OCI-LY3 (cell line): Measurements from ENCODE around the gene KIFAP3.

Source experiments
- H2AFZ ChIP-seq: fragments of 200-600, 300-600 bp; shearing (Covaris generic); 2 replicates; pipeline ENCODE4 v1.6.0; 2014; ENCODE audit warnings: antibody characterized with exemption, low read depth, low read length
- H3K27ac ChIP-seq: fragments of 200-600, 300-600 bp; sonication (generic); 2 replicates; pipeline ENCODE4 v1.5.1; 2014; ENCODE audit warnings: mild to moderate bottlenecking, low read length, moderate library complexity, mixed read lengths
- H3K27me3 ChIP-seq: fragments of 200-600, 300-600 bp; sonication (generic); 2 replicates; pipeline ENCODE4 v1.6.1; 2014; ENCODE audit warnings: low read depth, low read length, mixed read lengths
- H3K36me3 ChIP-seq: fragments of 200-600, 300-600 bp; sonication (generic); replicated peaks from 2 replicates; pipeline ENCODE3; 2014; ENCODE audit warnings: low read depth, low read length, mixed read lengths
- H3K4me1 ChIP-seq: fragments of 300-600, 200-600 bp; sonication (generic); 2 replicates; pipeline ENCODE4 v1.6.1; 2014; ENCODE audit warnings: low read length, mixed read lengths
- H3K4me2 ChIP-seq: fragments of 200-600, 300-600 bp; sonication (generic); 2 replicates; pipeline ENCODE4 v1.6.1; 2014; ENCODE audit warnings: low read length, mixed read lengths
- H3K4me3 ChIP-seq: fragments of 300-600, 200-600 bp; sonication (generic); 2 replicates; pipeline ENCODE4 v1.5.1; 2014; ENCODE audit warnings: antibody characterized with exemption, mild to moderate bottlenecking, low read length, moderate library complexity
- H3K79me2 ChIP-seq: fragments of 300-600, 200-600 bp; shearing (Covaris generic); 2 replicates; pipeline ENCODE4 v1.6.1; 2014; ENCODE audit warnings: mild to moderate bottlenecking, low read length, mixed read lengths
- H3K9ac ChIP-seq: fragments of 300-600, 200-600 bp; shearing (Covaris generic); 2 replicates; pipeline ENCODE4 v1.6.0; 2014; ENCODE audit warnings: mild to moderate bottlenecking, low read length, moderate library complexity
- H3K9me3 ChIP-seq: fragments of 200-600, 300-600 bp; shearing (Covaris generic); 2 replicates; pipeline ENCODE4 v1.6.1; 2014; ENCODE audit warnings: low read length, mixed read lengths; ENCODE audit not compliant: insufficient read depth
- H4K20me1 ChIP-seq: fragments of 200-600, 300-600 bp; sonication (generic); 2 replicates; pipeline ENCODE4 v1.6.1; 2016; ENCODE audit warnings: low read length, mixed read lengths; ENCODE audit not compliant: insufficient read depth
- EZH2phosphoT487 ChIP-seq: fragments of 200-600 bp; shearing (Covaris generic); IDR thresholded peaks from 2 replicates; pipeline ENCODE4 v1.6.1; 2018; ENCODE audit warnings: antibody characterized with exemption, mixed run types, low read depth
- TF ChIP-seq, protein P1 (sequence below): fragments of 200-600, 300-600 bp; sonication (generic); IDR thresholded peaks from 2 replicates; pipeline ENCODE4 v1.5.1; 2014; ENCODE audit warnings: antibody characterized with exemption, low read length, low read depth

The KIFAP3 gene

DNA sequence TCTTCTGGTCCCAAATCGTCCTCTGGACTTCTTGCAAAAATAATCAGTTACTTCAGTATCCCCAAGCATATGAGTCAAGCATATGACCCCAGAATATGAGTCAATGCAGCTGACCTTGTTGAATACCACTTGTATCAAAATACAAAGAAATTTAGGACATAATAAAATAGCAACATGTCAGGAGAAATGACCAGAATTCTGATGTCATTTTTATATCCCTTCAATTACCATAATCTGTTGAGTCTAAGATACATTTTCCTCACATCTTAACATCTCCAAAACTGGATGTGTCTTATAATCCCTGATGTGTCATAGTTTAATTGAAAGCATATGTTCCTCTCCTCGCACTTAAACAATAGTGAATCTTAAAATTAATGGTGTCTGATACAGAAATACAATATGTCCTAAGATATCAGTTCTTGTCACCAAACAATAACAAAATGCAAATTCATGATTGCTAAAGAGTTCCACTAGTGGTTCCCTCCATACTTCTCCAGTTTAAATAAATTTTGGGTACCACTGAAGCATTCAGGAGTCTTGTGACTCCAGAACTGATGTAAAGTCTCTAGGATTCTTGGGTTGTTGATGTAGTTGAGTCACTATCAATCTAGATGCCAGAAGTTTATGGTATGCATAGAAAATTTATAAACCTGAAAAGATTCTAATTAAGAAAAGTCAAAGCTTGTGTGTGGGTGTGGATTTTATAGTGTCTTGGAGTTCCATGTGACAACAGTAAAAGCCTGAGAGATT is 41.8 kb downstream of the KIFAP3 start:
- H3K79me2 ChIP-seq: no peaks in the 10 kb centered on the region
- no peak overlapping the region for H3K9ac ChIP-seq
- H3K27me3 ChIP-seq: no peaks in the 10 kb centered on the region
- H3K9me3 ChIP-seq: peaks cover under 1% of the 10 kb centered on the region; the same call in 1 of the 2 replicates
- H4K20me1 ChIP-seq: no peaks in the 10 kb centered on the region
- no peaks in the 10 kb centered on the region for H3K4me1 ChIP-seq
- no peak overlapping the region for H3K4me3 ChIP-seq
- H3K4me2 ChIP-seq: no peak overlapping the region
- no peaks in the 10 kb centered on the region for H3K36me3 ChIP-seq
- no peak for TF ChIP-seq EZH2phosphoT487
- TF ChIP-seq, protein P1, sequence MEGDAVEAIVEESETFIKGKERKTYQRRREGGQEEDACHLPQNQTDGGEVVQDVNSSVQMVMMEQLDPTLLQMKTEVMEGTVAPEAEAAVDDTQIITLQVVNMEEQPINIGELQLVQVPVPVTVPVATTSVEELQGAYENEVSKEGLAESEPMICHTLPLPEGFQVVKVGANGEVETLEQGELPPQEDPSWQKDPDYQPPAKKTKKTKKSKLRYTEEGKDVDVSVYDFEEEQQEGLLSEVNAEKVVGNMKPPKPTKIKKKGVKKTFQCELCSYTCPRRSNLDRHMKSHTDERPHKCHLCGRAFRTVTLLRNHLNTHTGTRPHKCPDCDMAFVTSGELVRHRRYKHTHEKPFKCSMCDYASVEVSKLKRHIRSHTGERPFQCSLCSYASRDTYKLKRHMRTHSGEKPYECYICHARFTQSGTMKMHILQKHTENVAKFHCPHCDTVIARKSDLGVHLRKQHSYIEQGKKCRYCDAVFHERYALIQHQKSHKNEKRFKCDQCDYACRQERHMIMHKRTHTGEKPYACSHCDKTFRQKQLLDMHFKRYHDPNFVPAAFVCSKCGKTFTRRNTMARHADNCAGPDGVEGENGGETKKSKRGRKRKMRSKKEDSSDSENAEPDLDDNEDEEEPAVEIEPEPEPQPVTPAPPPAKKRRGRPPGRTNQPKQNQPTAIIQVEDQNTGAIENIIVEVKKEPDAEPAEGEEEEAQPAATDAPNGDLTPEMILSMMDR: no peak
- H2AFZ ChIP-seq: no peak overlapping the region
- no peak overlapping the region for H3K27ac ChIP-seq

DNA sequence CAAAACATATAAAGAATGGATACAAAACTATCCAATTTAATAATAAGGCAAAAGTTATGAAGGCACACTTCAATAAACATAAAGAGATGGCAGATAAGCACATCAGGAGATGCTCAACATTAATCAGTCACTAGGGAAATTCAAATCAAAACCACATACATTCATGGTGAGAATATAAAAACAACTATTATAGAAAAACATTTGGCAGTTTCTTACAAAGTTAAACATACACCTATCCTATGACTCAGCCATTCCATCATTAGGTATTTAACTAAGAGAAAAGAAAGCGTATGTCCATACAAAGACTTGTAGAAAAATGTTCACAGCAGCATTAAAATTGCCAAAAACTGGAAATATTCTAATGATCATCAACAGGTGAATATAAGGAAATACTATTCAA is 44.3 kb downstream of the KIFAP3 start:
- Histone ChIP-seq H3K9me3 (peaks cover 5% of the 10 kb centered on the region; the same call in 1 of the 2 replicates), H3K4me2 (no peak overlapping the region), H3K4me3 (no peak overlapping the region), H3K27ac (no peak overlapping the region), H4K20me1 (no peaks in the 10 kb centered on the region), H3K9ac (no peak overlapping the region), H2AFZ (no peak overlapping the region), H3K36me3 (no peaks in the 10 kb centered on the region), H3K79me2 (no peaks in the 10 kb centered on the region), H3K27me3 (no peaks in the 10 kb centered on the region), H3K4me1 (no peaks in the 10 kb centered on the region)
- TF ChIP-seq, protein P1: no peak
- no peak for TF ChIP-seq EZH2phosphoT487

DNA sequence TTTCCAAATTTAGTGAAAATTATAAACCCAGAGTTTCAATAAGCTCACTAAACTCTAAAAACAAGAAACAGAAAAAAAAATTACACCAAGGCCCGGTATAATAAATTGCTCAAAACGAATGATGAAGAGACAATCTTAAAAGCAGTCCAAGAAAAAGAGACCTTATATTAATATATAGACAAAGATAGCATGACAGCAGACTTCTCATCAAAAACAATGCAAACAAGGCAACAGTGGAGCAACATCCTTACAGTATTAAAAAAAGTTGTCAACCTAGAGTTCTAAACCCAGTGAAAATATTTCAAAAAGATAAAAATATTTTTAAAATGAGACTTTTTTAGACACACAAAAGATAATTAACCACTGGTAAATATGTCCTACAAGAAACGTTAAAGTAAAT is 46.7 kb downstream of the KIFAP3 start:
- Histone ChIP-seq H3K9ac (no peak overlapping the region), H3K9me3 (peaks cover 5% of the 10 kb centered on the region; the same call in 1 of the 2 replicates), H3K4me2 (no peak overlapping the region), H3K27me3 (no peaks in the 10 kb centered on the region), H3K36me3 (no peaks in the 10 kb centered on the region), H4K20me1 (no peaks in the 10 kb centered on the region), H3K79me2 (no peaks in the 10 kb centered on the region), H3K27ac (no peak overlapping the region), H2AFZ (no peak overlapping the region), H3K4me1 (no peaks in the 10 kb centered on the region), H3K4me3 (no peak overlapping the region)
- TF ChIP-seq, protein P1: no peak
- TF ChIP-seq EZH2phosphoT487: no peak

DNA sequence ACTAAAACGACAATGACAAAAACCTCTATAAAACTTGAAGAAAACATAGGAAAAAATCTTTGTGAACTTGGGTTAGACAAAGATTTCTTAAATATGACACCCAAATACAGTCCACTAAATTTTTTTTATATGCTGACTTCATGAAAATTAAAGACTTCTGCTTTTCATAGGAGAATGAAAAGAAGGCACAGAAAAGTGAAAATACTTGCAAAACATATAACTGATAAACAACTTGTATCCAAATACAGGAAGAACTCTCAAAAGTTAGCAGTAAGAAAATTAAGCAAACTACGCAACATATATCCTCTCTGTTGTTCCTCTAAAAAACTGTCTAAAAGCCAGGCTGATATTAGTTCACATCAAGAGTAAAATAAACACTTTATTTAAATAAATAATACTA is 53.6 kb downstream of the KIFAP3 start:
- Histone ChIP-seq H3K4me2 (no peak overlapping the region), H3K79me2 (no peaks in the 10 kb centered on the region), H3K4me1 (no peaks in the 10 kb centered on the region), H3K36me3 (no peaks in the 10 kb centered on the region), H3K27me3 (no peaks in the 10 kb centered on the region), H3K9ac (no peak overlapping the region), H2AFZ (no peak overlapping the region), H3K27ac (no peak overlapping the region), H3K4me3 (no peak overlapping the region), H3K9me3 (no peaks in the 10 kb centered on the region), H4K20me1 (no peaks in the 10 kb centered on the region)
- no peak for TF ChIP-seq EZH2phosphoT487
- TF ChIP-seq, protein P1: no peak
